HCEC 1CT (cell line): ENCODE data around the gene RAPGEF6.
"Not testable (repeated sequence)": the region's sequence is repeated elsewhere in the genome, so short reads cannot be mapped to it uniquely, and the experiment has no call there.

Experiments
- DNase-seq: peaks from one replicate; pipeline ENCODE4 v3.0.0-alpha.2; 2017

RAPGEF6 gene

DNA sequence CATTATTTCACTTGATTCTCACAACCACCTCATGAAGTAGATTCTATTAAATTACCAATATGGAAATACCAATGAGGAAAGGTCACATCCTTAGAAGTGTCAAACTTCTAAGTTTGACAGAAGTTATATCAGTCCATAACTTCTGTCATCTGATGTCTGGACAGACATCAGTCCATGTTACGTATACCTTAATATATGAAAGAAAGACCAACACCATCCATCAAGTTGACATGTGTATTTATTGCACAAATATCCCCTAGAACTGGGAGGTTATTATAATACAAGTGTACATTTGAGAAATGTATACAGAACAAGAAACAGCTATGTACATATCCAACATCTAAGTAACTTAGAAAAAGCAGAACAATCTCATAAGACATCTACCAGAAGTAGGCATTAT is 6.5 kb upstream of the RAPGEF6 start:
- no peak for DNase-seq

GRCh38 chr5:131640043-131640856 is 5.2 kb upstream of the RAPGEF6 start:
- peak; percentile 45 for DNase-seq

DNA sequence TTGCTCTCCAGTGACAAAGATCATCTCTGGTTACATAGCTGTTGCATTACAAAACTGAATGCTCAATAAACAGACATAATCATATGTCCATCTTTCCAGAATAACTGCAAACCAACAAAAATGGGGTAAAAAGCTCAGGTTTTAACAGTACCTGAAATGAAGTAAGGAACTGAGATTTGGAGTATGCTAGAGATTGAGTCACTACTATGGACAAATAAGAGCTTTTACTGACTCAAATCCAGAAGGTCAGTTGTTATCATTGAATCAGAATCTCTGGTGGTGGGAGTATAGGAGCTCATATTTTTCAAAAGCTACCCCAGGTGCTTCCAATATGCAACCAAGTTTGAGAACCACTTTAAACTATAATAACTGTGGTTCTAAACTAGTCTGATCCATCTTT is 4.1 kb upstream of the RAPGEF6 start:
- DNase-seq, result no peak

DNA sequence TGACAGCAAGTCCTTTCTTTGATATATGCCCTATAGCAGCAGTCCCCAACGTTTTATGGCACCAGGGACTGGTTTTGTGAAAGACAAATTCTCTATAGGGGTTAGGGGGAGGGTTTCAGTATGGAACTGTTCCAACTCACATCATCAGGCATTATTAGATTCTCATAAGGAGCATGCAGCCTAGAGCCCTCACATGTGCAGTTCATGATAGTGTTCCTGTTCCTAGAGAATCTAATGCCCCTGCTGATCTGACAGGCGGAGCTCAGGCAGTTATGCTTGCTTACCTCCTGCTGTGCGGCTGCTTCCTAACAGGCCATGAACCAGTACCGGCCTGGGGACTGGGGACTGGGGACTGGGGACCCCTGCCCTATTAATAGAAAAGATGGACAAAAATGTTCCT is 2.7 kb upstream of the RAPGEF6 start:
- no peak for DNase-seq

GRCh38 chr5:131635684-131636572 is 899 bp upstream of the RAPGEF6 start:
- peak; percentile 30 for DNase-seq

GRCh38 chr5:131634666-131634995 is 398 bp downstream of the RAPGEF6 start:
- peak; percentile 51 for DNase-seq

- no peak for DNase-seq
These were observed 791 bp downstream of the RAPGEF6 start for GRCh38 chr5:131634238-131634637.

- no peak for DNase-seq
These were observed 1.2 kb downstream of the RAPGEF6 start for GRCh38 chr5:131633830-131634229.

DNA sequence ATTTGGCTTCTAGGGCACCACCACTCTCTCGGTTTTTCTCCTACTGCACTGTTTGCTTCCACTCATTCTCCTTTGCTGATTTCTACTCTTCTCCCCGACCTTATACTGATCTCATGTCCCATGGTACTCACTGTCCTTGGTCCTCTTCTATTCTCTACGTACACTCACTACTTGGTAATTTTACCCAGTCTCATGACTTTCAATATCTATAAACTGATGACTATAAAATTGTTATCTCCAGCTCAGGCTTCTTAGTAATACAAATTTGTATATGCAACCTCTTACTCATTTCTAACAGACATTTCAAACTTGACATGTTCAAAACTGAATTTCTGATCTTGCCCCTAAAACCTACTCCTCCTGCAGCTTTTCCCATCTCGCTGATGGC is 4.1 kb downstream of the RAPGEF6 start:
- peak; percentile 55 for DNase-seq

DNA sequence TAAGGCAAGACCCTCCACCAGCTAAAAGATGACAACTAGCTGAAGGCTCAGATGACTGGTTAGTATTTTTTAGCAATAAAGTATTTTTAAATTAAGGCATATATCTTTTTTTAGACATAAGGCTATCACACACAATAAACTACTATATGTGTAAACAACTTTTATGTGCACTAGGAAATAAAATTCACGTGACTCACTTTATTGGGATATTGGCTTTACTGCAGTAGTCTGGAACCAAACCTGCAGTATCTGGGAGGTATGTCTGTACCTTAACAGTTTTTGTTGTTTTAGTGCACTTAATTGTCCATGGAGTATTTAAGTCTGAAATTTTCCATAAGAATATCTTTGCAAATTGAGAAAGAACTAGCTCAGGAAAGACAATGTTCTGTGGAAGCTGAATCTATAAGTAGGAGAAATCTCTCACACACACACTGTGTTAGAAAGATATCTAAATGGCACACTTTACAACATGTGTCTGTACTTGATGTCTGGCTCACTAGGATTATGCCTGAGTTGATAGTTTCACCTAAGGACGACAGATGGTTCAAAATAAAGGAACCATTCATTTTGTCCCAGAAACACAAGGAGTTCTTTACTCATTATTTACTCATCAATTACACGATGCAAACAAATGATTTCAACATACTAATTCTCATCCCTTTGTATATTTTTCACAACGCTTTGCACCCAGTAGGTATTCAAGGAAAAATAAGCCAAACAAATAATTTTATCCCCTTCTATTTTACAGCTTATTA is 4.6 kb downstream of the RAPGEF6 start:
- peak; percentile 65 for DNase-seq

DNA sequence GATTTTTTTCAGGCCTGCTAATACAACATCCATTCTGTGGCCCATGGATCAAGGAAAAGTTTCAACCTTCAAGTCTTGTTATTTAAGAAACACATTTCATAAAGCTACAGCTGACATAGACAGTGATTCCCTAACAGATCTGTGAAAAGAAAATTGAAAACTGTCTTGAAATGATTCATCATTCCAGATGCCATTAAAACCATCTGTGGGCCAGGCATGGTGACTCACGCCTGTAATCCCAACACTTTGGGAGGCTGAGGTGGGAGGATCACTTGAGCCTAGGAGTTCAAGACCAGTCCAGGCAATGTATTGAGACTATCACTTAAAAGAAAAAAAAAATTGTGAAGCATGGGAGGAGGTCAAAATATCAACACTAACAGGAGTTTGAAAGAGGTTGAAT is 6.0 kb downstream of the RAPGEF6 start:
- DNase-seq, result peak; percentile 67

DNA sequence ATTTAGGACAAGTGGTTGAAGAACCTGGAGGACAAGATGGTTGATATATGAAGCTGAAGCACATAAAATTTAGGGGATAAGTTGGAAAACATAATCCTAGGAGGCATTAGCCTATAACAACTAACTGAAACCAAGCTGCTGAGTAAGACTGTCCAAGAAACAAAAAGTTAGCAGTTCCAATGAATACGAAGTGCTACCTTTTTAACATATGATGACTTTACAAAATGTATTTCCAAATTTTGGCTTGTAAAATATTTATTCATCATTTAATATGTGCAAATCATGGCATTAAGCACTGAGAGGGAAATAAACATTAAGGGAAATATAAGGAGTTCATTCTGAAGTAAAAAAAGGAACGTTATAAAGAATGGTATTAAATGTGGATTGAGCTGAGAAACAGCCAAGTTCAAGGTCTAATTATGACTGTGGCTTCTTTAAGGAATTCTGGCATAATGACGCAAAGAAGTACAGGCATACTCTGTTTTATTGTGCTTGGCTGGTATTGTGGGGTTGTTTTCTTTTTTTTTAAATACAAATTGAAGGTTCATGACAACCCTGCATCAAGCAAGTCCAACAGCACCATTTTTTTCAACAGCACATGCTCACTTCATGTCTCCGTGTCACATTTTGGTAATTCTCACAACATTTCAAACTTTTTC is 7.7 kb downstream of the RAPGEF6 start:
- DNase-seq, result no peak

DNA sequence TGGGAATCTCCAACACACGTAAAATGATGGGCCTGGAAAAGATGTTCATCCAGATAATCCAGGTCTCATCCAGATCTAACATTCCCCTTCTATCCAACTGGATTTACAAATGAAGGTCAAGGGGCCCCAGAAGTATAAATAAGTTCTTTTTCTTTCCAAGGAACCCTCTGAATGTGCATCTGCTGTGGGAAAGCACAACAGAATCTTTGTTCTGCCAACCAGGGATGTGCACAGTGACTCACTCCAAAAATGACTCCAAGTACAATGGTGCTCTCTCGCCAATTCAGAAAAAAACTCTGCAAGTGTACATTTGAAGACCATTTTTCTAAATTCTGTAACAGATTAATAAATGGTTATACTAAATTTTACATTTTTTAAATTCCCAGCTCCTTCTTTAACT is 12.4 kb downstream of the RAPGEF6 start:
- DNase-seq, result no peak

DNA sequence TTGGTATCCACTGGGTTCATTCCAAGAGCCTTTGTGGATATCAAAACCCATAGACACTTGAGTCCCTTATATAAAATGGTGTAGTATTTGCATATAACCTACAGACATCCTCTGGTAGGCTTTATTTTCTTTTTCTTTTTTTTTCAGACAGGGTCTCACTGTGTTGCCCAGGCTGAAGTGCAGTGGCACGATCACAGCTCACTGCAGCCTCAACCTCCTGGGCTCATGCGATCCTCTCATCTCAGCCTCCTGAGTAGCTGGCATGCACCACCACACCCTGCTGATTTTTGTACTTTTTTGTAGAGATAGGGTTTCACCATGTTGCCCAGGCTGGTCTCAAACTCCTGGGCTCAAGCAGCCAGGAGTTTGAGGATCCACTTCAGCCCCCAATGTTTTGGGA is 13.9 kb downstream of the RAPGEF6 start:
- not testable (repeated sequence) for DNase-seq

DNA sequence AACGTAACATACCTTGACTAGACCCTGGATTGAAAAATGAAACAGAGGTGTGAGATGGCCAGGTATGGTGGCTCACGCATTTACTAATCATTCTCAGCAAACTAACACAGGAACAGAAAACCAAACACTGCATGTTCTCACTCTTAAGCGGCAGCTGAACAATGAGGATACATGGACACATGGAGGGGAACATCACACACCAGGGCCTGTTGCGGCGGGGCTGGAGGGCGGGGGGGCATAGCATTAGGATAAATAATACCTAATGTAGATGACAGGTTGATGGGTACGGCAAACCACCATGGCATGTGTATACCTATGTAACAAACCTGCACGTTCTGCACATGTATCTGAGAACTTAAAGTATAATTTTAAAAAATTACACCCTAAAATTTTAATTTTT is 15.9 kb downstream of the RAPGEF6 start:
- DNase-seq, result no peak

GRCh38 chr5:131617140-131617822 is 17.7 kb downstream of the RAPGEF6 start:
- no peak for DNase-seq

DNA sequence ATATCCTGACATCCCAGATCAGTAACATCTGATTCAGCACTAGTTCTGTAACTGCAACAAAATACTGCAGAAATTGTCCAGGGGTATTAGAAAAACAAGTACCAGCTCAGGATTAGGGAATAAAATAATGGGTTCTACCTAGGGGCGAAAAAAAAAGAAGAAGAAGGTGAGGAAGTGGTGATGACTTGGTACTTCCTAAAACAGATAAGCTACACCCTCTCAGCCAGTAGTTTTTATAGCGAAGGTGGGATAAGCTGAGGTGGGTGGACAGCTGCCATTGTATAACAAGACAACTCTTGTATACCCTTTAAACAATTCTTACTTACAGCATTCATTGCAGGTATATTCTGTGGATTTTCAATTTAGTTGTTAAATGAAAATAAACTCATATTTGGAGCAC is 19.1 kb downstream of the RAPGEF6 start:
- no peak for DNase-seq

DNA sequence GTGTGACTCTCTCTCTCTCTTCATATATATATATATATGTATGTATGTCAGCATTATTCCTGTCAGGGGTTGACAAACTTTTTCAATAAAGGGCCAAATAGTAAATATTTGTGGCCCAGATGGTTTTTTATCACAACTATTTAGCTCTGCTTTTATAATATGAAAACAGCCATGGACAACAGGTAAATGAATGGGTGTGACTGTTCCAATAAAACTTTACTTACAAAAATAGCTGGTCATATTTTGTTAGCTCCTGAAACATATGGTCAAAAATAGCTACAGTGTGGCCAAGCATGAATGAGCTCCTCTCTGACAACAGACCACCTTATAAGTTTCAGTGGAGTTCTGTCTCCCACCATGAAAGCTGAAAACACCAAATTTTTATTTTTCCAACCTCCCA is 21.6 kb downstream of the RAPGEF6 start:
- DNase-seq, result no peak

GRCh38 chr5:131611064-131611381 is 24.0 kb downstream of the RAPGEF6 start:
- no peak for DNase-seq

- DNase-seq, result peak; percentile 85
These were observed 24.6 kb downstream of the RAPGEF6 start for GRCh38 chr5:131610198-131611063.

GRCh38 chr5:131609774-131610173 is 25.3 kb downstream of the RAPGEF6 start:
- DNase-seq, result peak; percentile 23
